Cardiac muscle cell (in vitro differentiated cells and primary cell): ENCODE data around the gene TRIM14. TPM values are rescaled to one million over a fixed set of nuclear protein-coding genes. Genes with fewer than 3 reads are reported as not detected.

ENCODE experiments used
- DNase-seq, 2 donors: peaks; one replicate each; pipeline versions ENCODE4 v3.0.0 to v3.0.0-alpha.2; 2010 to 2017; ENCODE audit warnings: low read depth in 1 of 2, low spot score in 1 of 2
- H3K27ac ChIP-seq: fragments of 200-600 bp; sonication (generic); 2 replicates; pipeline ENCODE4 v1.5.1; 2016
- H3K27me3 ChIP-seq: fragments of 200-600 bp; sonication (generic); 2 replicates; pipeline ENCODE4 v1.6.0; 2016; ENCODE audit warnings: control low read depth
- H3K36me3 ChIP-seq: fragments of 200-600 bp; sonication (generic); 2 replicates; pipeline ENCODE4 v1.5.1; 2016; ENCODE audit warnings: control low read depth
- H3K4me1 ChIP-seq: fragments of 200-600 bp; sonication (generic); 2 replicates; pipeline ENCODE4 v1.8.1; 2017; ENCODE audit warnings: low read depth, mild to moderate bottlenecking, mixed run types
- H3K4me3 ChIP-seq: fragments of 200-600 bp; sonication (generic); 2 replicates; pipeline ENCODE4 v1.5.1; 2016; ENCODE audit warnings: mild to moderate bottlenecking
- H3K9me3 ChIP-seq: fragments of 200-600 bp; sonication (generic); 2 replicates; pipeline ENCODE4 v1.5.1; 2017; ENCODE audit warnings: low read depth, mild to moderate bottlenecking, control low read depth
- polyA plus RNA-seq: library from polyadenylated mRNA; unstranded; fragments of >200 nt; fragmentation: Nextera tagmentation; extraction: Ambion mirVana; gene quantifications from 2 replicates; pipeline ENCODE4 v1.2.1, GENCODE V29; 2016
- total RNA-seq: library from RNA; depleted of rRNA; stranded (reverse); fragments of >200 nt; gene quantifications from 2 replicates; pipeline ENCODE4 v1.2.3, GENCODE V29; 2016
- TF ChIP-seq, protein P1 (sequence below): IDR thresholded peaks from 2 replicates; pipeline ENCODE4 v1.5.1; 2012; ENCODE audit warnings: low read depth, mild to moderate bottlenecking, low read length

TRIM14 gene
- total and polyA plus RNA-seq, 2 experiments from 2014 or later, result 0.57 to 1.5 TPM

DNA sequence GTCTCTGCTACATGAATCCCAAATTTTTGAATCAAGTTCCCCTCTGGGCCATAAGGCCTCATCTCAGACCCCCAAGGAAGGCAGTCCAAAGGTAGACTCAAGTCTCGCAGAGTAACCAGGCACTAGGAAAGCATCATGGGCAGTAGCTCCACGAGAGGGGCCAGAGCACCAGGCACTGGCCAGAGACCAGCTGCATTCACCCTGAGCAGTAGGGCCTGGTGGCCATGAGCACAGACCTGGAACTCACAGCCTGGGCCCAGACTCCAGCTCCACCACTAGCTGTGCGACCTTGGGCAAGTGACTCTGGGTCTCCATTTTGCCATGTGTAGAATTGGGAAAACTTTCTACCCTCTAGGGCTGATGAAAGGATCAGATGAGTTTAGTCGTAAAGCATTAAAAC lies 34.0 kb downstream of the TRIM14 start:
- peaks cover 2% of the 10 kb centered on the region for H3K27me3 ChIP-seq
- peak overlapping the region; percentile 74 for H3K27ac ChIP-seq
- peaks cover 8% of the 10 kb centered on the region for H3K36me3 ChIP-seq
- no peak for DNase-seq
- H3K4me3 ChIP-seq, result no peak overlapping the region
- H3K4me1 ChIP-seq, result peaks cover 16% of the 10 kb centered on the region
- H3K9me3 ChIP-seq, result no peaks in the 10 kb centered on the region
- TF ChIP-seq, protein P1, sequence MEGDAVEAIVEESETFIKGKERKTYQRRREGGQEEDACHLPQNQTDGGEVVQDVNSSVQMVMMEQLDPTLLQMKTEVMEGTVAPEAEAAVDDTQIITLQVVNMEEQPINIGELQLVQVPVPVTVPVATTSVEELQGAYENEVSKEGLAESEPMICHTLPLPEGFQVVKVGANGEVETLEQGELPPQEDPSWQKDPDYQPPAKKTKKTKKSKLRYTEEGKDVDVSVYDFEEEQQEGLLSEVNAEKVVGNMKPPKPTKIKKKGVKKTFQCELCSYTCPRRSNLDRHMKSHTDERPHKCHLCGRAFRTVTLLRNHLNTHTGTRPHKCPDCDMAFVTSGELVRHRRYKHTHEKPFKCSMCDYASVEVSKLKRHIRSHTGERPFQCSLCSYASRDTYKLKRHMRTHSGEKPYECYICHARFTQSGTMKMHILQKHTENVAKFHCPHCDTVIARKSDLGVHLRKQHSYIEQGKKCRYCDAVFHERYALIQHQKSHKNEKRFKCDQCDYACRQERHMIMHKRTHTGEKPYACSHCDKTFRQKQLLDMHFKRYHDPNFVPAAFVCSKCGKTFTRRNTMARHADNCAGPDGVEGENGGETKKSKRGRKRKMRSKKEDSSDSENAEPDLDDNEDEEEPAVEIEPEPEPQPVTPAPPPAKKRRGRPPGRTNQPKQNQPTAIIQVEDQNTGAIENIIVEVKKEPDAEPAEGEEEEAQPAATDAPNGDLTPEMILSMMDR, result no peak

DNA sequence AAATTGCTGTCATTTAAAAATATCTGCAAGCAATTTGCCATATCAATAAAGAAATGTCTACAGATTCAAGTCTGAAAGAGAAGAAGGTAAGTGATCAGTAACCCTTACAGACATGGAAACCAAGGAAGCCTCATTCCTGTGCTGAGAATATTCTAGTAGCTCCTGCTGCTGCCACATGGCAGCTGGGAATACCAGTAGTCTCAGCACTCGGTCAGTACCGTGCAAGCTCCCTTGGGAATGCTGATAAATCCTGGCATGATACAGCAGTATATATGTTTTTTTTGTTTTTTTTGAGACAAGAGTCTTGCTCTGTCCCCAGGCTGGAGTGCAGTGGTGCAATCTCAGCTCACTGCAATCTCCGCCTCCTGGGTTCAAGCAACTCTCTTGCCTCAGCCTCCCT lies 34.6 kb downstream of the TRIM14 start:
- Histone ChIP-seq H3K4me3 (no peak overlapping the region), H3K27ac (no peak overlapping the region), H3K9me3 (no peaks in the 10 kb centered on the region), H3K27me3 (no peaks in the 10 kb centered on the region), H3K4me1 (peaks cover 16% of the 10 kb centered on the region), H3K36me3 (peaks cover 8% of the 10 kb centered on the region)
- DNase-seq, result peak in 1 of 2 donors; percentile 50
- TF ChIP-seq, protein P1, result no peak

DNA sequence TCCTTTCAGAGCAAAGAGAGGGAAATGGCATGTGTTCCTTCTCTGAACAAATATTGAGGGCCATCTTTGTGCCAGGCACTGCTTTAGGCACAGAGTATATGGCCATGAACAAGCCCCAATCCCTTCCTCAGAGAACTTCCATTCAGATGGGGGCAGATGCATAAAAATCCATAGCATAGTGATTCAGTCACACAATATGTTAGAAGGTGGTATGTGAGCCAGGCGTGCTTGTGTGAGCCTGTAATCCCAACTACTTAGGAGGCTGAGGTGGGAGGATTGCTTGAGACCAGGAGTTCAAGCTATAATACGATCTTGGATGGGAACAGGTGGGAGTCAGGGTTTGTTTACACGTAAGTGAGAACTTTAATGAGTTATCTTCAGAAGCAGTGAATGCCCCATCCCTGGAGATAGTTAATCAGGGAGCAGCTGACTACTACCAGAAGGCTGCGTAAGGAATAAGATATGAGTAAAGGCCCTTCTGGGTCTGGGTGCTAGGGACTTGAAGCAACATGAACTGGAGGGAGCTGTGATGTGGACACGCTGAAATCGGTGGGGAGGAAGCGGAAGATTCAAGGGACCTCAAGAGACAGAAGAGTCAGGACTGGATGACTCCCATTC lies 35.3 kb downstream of the TRIM14 start:
- no peak overlapping the region for H3K27ac ChIP-seq
- TF ChIP-seq, protein P1, result no peak
- H3K27me3 ChIP-seq, result no peaks in the 10 kb centered on the region
- DNase-seq, result no peak
- no peak overlapping the region for H3K4me3 ChIP-seq
- H3K4me1 ChIP-seq, result peaks cover 16% of the 10 kb centered on the region
- peaks cover 8% of the 10 kb centered on the region for H3K36me3 ChIP-seq
- no peaks in the 10 kb centered on the region for H3K9me3 ChIP-seq

DNA sequence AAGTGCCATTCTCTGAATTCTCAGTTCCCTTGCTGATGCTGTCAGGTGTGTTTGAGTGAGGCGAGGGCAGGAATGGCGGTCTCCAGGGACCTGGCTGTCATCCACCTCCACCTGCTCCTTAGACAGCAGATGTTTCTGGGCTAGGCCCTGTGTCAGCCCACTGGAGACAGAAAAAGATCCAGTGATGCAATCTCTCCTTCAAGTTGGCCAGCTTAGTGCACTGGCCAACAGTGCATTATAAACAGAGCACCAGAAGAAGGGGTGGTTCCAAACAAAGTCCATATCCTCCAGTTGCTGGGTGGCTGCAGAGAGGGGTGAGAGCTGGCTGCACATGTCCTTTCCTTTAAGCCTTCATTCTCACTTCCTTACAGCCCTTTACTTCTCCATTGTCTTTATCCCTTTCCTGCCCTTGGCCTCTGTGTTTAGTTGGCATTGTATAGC lies 35.9 kb downstream of the TRIM14 start:
- DNase-seq, result no peak
- Histone ChIP-seq H3K36me3 (peaks cover 8% of the 10 kb centered on the region), H3K4me3 (no peak overlapping the region), H3K27me3 (no peaks in the 10 kb centered on the region), H3K27ac (no peak overlapping the region), H3K9me3 (no peaks in the 10 kb centered on the region), H3K4me1 (peaks cover 16% of the 10 kb centered on the region)
- TF ChIP-seq, protein P1, result no peak

DNA sequence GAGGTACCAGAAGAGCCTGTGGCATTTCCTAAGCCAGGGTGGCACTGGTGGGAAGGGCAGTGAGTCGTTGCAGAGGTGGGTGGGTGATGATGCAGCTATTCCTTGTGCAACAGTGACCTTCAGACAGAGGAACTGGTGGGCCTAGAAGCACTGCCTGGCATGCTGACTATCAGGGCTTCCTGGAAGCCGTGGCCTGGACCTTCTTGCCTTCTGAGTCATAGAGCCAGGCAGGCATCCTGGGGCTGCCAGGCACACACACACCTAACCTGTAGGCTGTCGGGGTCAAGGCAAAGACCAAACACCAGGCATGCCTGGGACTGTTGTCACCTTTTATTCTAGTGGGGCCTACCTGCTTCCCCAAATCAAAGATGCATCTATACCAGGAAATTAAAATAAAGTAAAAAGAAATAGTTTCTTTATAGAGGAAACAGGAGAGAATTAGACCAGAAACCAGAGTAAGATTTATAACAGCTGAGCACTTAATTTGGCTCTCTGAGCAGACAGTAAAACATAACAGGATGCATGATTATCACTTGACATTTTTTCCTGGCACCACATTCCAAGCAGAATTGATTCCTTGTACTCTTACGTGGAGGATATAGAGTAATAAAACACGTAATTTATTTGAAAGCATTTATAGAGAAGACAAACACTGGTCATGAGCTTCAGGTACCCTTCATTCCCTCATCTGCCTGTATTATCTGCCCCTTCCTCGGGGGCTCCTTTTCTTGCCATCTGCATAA lies 37.4 kb downstream of the TRIM14 start:
- TF ChIP-seq, protein P1, result no peak
- Histone ChIP-seq H3K9me3 (no peaks in the 10 kb centered on the region), H3K27me3 (no peaks in the 10 kb centered on the region), H3K27ac (no peak overlapping the region), H3K4me1 (peaks cover 16% of the 10 kb centered on the region), H3K4me3 (no peak overlapping the region), H3K36me3 (peaks cover 8% of the 10 kb centered on the region)
- DNase-seq, result no peak
